Measurements from ENCODE around the gene ABCE1.

Gene ABCE1

DNA sequence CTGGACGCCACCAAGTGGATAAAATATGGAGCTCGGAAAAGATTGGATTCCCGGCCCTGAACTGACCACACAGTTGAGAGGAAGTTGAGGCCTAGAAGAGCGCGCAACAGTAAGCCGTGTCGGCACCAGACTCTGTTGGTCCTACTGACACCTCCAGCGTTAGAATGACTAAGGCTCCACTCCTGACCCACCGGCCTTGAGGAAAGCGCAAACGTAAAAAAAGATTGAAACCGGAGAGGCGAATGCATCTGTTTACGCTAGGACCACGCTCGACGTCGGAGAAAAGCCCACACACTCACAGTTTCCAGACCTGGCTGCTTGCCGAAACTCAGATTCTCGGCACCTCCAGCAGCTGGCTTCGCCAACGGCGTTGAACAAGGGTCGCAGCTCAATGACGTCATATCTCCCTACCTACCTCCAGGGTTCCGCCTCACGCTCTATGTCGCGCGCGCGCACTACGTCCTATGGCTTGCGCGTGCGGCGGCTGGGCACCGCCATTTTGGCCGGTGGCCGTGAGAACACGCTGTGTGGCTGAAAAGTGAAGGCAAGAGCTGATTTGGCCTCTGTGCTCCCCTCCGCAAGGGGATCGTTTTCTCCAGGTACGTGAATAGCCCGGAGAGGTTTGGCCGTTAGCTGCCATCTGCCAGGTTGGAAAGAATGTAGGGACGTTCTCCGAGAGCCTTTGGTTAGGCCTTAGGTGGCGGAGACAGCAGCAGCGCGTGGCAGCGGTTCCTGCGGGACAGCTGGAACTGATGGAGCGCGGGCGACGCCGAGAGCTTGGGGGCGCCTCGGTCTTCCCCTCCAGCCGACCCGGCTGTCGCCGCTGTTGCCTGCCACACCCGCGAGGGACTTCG lies at the start of gene ABCE1, which contains the start of gene ANAPC10:
TSS of gene ABCE1 (plus strand) at position 491 of the 854 bp plus-strand sequence. CDS start 6,102 bp downstream, outside the sequence.
TSS of gene ANAPC10 (minus strand) at position 376 of the 854 bp plus-strand sequence. CDS start 2,097 bp downstream, outside the sequence.
- peak within 1 kb of the TSS; percentile 63 to 97 (median 90) for H3K27ac ChIP-seq
- H3K4me3 ChIP-seq = peak within 1 kb of the TSS; percentile 72 to 94 (median 83)

DNA sequence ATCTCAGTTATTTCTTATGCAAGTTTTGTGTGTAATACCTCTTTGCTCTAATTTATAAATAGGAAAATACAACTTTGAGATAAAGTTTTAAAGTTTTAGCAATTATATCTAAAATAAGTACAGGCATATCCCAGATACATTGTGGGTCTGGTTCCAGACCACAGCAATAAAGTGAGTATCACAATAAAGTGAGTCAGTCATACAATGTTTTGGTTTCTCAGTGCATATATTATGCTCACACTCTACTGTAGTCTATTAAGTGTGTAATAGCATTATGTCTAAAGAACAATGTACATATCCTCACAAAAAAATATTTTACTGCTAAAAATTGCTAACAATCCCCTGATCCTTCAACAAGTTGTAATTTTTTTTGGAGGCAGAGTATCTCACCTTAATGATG lies 49.3 kb upstream of the ABCE1 start:
- no peak overlapping the region for H3K27ac ChIP-seq
- no peak overlapping the region for H3K4me3 ChIP-seq

DNA sequence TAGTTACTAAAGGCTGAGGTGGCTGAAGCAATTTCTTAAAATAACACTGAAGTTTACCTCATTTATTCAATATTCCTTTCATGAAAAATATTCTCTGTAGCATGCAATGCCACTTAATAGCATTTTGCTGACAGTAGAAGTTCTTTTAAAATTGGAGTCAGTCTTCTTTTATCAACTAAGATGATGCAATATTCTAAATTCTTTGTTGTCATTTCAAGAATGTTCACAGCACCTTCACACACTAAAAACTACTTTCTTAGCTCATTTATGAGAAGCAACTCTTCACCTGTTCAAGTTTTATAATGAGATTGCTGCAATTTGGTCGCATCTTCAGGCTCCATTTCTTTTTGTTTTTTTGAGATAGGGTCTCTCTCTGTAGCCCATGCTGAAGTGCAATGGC lies 48.9 kb upstream of the ABCE1 start:
- no peak overlapping the region for H3K4me3 ChIP-seq
- H3K27ac ChIP-seq = no peak overlapping the region

DNA sequence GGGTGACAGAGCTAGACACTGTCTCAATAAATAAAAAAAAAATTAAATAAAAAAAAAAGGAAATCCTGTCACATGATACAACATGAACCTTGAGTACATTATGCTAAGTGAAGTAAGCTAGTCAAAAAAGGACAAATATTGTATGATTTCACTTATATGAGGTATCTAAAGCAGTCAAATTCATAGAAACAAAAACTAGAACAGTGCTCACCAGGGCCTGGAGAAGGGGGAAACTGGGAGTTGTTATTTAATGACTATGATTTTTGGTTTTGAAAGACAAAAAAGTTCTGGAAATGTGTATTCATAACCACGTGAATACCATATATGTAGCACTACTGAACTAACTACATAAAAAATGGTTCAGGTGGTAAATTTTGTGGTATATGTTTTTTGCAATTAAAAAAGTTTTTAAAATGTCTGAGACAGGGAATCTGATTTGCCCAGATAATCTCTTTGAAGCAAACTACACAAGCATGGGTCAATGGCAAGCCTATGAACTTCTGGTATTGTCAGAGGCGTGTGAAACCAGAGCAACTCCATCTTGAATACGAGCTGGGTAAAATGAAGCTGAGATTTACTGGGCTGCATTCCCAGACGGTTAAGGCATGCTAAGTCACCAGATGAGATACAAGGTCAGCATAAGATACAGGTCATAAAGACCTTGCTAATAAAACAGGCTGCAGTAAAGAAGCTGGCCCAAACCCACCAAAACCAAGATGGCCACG lies 42.4 kb upstream of the ABCE1 start:
- H3K4me3 ChIP-seq = no peak overlapping the region
- no peak overlapping the region for H3K27ac ChIP-seq

DNA sequence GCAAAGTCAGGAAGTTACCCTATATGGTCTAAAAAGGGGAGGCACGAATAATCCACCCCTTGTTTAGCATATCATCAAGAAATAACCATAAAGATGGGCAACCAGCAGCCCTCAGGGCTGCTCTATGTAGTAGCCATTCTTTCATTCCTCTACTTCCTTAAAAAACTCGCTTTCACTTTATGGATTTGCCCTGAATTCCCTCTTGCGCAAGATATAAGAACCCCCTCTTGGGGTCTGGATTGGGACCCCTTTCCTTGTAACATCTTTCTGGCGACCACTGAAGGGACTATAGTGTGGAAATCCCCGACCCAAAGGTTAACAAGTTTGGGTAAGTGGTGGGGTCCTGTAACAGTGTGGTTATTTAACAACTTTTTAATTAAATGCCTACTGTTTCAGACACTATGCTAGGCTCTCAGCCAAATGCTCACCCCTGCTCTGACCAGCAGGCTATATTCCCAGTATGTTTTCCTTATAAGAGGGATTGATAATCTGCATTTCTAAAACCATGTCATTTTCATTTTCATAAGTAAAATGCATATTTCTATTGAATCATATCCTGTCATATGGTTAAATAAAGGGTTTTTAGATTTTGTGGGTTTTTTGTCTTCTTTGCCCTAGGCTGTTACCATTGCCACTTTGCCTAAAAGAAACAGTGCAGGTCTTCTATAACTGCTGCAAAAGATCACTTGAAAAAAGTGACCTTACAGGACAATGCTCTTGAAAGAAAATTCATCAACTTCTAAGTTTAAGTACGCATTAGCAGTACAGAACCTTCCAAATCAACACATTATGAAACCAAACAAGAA lies 41.6 kb upstream of the ABCE1 start:
- no peak overlapping the region for H3K4me3 ChIP-seq
- no peak overlapping the region for H3K27ac ChIP-seq

DNA sequence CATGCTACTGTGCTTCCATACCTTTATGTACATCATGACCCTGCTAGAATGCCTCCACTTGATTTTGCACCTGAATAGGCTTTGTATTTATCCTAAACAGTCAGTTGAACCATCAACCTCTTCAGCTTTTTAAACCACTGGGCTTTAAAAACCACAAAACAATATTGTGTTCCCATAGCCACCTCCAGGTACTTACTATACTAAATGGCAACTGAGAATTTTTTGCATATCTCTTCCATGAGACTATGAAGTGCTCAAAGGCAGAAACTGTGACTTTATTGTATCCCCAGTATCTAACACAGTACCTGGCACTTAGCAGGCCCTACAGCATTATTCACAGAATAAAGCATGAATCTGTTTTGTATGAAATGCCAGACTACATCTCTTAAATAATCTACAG lies 39.9 kb upstream of the ABCE1 start:
- H3K27ac ChIP-seq = no peak overlapping the region
- no peak overlapping the region for H3K4me3 ChIP-seq

DNA sequence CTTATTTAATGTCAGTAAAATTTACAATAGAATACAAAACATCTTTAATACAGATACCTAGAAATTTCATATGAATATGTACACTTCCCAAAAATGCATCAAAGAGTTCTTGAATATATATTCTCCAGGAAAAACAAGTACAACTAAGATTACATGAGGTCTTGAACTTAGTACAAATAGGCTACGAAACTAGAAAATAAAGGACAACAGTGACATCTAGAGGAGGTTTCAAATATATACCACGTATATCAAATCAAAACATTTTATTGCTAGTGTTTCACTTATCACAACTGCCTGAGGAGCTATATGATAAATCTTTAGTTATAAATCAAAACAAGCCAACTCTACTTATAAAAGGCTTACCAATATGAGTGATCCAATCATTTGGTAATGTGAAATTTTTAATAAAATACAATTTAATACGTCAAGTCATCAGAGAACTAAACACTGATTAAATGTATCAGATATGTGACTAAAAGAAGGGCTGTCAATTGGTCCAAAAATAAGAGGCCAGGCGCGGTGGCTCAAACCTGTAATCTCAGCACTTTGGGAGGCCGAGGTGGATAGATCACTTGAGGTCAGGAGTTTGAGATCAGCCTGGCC lies 36.7 kb upstream of the ABCE1 start:
- no peak overlapping the region for H3K27ac ChIP-seq
- no peak overlapping the region for H3K4me3 ChIP-seq

DNA sequence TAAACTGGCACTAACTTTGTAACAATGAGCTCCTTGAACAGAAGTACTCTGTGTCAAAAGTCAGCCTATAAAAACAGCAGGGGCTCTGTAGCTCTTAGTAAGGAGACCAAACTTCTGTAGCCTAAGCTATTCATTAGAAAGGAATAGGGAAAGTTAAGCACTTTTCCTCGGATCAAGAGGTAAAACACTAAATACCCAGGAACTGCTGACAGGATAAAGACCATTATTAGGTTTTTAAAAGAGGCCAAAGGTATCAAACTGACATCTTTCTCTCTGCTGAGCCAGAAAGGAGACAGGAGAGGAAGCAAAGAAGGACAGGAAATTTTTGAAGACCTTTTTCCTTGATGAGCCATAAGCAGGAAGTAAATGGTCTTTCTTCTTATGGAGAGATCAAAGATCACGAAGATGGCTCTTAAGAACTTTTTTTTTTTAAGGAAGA lies 32.0 kb upstream of the ABCE1 start:
- Histone ChIP-seq H3K27ac (no peak overlapping the region), H3K4me3 (no peak overlapping the region)

DNA sequence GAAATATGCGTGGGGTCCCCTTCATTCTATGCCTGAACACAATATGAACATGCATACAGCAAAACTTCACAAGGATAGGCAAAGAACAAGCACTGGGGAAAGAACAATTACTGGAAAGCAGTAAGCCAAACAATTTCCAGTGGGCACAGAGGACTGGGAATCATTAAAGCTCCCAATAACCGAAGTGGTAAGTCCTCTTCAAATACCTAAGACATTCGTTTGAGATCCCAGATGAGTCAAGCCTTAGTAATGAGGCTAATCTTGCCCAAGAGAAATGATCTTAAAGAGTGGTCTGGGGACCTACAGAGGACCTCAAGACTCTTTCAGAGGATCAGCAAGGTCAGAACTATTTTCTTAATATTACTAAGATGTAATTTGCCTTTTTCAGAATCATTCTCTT lies 28.8 kb upstream of the ABCE1 start:
- no peak overlapping the region for H3K4me3 ChIP-seq

DNA sequence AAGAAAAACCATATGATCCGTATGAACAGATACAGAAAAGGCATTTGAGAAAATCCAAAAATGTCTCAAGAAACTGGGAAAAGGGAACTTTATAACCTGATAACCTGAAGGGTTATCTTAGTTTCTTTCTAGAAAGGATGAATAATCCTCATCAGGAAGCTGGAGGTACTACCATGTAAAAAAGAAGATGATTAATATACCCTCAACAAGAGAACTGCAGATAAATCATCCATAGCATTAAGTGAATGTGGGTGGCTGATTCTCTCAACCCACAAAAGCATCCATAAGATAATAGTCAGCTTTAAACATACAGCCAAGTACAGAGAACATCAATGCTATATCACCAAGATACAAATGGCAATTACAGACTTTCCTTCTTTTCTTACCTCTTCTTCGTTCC lies 26.6 kb upstream of the ABCE1 start:
- no peak overlapping the region for H3K4me3 ChIP-seq
- H3K27ac ChIP-seq = no peak overlapping the region

More for the DNA sequence above, 28.8 kb upstream of the ABCE1 start:
- H3K27ac ChIP-seq = no peak overlapping the region

DNA sequence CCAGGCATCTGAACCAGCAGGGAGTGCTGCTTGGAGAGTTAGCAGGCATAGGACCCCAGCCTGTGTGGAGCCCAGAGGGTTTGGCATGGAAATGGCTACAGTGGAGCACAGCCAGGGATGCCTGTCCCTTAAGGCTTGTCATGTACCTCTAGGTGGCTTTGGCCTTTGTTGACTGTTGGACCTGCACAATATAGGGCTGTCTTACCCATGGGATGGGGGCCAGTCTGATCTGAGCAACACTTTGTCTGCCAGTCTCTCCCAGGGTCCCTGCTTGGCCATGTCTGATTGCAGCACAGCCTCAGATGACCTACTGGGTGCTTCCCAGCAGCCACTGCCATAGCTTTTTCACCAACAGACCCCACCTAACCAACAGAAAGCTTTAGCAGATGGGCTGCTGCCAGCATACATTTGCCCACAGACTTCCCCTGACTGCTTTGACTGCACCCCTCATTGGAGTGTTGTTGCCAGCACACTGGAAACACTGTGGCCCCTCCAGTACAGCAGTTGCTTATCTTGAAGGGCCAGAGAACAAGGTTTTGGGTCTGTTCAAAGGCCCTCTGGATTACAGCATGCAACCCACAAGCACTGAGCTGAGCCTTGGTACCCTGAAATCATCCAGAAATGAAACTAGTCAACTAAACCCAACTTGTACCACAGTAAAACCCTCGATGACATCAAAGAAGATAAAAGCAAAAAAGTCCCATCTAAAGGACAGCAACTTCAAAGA lies 22.2 kb upstream of the ABCE1 start:
- no peak overlapping the region for H3K27ac ChIP-seq
- no peak overlapping the region for H3K4me3 ChIP-seq

DNA sequence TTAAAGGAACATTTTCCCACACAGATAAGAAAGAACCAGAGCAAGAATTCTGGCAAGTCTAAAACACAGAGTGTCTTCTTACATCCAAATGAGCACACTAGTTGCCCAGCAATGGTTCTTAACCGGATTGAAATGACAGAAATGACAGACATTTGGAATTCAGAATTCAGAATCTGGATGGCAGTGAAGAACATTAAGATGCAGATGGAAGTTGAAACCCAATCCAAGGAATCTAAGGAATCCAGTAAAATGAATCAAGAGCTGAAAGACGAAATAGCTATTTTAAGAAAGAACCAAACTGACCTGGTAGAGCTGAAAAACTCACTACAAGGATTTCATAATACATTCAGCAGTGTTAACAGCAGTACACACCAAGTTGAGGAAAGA lies 21.6 kb upstream of the ABCE1 start:
- H3K27ac ChIP-seq = no peak overlapping the region
- no peak overlapping the region for H3K4me3 ChIP-seq

DNA sequence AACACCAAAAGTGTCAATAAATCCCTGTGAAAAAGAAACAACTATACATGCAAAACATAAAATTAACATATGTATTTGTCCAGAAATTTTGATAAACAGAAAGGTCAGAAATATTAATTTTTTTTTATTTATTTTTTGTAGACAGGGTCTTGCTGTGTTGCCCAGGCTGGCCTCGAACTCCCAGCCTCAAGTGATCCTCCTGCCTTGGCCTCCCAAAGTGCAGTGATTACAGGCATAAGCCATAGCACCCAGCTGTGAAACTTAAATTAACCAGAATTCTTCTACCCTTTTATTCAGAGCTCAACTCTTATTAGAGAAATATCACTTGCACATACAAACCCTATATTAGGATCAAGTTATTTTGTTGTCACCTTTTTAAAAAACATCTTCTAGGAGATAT lies 16.4 kb upstream of the ABCE1 start:
- Histone ChIP-seq H3K27ac (no peak overlapping the region), H3K4me3 (no peak overlapping the region)

DNA sequence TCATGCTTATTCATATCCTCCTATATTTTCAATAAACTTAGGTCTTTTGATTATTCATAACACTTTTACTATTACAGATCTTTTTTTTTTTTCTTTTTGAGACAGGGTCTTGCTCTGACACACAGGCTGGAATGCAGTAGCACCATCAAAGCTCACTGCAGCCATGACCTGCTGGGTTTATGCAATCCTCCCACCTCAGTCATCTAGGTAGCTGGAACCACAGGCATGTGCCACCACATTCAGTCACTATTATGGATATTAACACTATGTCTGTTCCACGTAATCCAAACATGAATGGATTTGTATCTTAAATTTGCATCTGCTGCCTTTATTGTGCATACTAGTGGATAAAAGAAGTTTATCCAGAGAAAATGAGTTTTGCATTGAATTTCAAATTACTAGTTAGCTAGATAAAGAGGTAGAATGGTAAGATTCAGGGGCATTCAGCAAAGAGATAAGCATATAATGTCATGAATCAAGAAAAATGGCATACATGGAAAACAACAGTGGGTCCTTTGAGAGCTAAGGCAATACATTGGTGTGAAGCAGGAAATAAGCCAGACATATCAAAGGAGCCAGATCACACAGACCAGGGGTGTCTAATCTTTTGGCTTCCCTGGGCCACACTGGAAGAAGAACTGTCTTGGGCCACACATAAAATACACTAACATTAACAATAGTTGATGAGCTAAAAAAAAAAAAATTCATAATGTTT lies 14.1 kb upstream of the ABCE1 start:
- no peak overlapping the region for H3K27ac ChIP-seq
- H3K4me3 ChIP-seq = no peak overlapping the region

DNA sequence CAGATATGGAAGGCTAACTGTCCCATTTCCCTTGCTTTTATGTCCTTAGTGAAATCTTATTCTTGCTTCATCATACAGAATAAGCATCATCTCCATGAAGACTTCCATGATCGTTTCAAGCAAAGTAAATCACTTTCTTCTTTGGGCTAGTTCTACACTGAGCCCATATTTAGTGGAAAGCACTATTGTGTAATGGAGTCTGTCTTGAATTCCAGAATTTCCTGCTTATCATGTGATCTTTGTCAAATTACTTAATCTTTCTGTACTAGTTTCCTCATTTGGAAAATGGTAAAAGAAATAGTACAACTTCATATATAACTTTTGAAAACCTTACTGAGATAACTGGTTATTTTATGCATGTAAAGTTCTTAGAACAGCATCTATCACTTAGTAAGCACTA lies 7.7 kb upstream of the ABCE1 start:
- Histone ChIP-seq H3K4me3 (no peak overlapping the region), H3K27ac (no peak overlapping the region)

DNA sequence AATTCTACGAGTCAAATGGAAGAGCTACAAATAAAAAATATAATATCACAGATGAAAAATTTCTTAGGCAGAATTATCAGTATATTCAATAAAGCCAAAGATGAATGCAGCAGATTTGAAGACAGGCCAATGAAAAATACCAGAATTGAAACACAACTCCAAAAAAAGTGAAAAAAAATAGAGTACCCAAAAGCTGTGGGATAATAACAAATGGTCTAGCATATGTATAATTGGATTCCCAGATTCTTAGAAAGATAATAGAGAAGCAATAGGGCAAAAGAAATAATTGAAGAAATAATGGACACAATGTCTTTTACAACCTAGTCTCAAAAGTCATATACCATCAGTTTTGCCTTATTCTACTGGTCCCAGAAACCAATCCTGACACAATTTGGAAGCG lies 4.5 kb upstream of the ABCE1 start:
- no peak overlapping the region for H3K4me3 ChIP-seq
- H3K27ac ChIP-seq = no peak overlapping the region

DNA sequence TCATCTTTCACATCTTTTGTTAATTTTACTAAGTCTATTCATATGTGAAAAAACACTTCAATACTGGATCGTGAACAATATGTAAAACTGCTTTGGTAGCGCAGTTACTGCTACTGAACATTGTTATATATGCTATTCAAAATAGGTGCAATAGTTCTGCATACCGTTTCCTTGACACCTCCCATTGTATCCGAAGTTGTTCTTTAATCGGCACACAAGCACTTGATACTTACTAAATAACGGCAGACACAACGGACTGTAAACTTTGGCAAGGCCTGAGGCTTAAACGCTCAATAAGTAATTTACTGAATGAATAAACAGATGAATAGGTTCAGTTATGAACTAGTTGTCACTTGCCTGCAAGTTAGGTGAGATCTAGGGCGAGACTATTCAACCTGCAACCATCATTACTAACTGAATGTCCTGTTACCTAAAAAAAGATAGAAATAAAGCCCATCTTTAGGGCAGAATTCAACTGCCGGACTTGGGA lies 735 bp upstream of the ABCE1 start:
- Histone ChIP-seq H3K4me3 (peak overlapping the region; percentile 72 to 94 (median 83)), H3K27ac (peak overlapping the region in 20 of 21 experiments; percentile 73 to 97 (median 90))

DNA sequence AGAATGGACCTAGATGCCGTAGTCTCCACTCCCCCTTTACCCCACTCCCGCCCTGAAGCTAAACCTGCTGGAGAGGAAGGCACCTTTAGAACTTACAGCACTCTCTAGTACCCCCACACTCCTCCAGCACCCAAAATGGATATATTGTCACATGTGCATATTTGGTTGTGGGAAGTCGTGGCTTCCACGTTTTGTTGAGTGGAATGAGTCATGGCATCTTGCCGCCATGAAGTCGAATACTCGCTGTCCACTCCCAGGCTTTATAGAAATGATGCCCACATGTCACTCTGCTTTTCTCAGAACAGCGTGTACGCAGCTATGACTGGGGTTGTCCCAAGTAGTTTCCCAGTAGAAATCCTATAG lies 545 bp downstream of the ABCE1 start:
- Histone ChIP-seq H3K4me3 (peak overlapping the region; percentile 72 to 94 (median 83)), H3K27ac (peak overlapping the region; percentile 63 to 97 (median 90))

All from skin epidermis (tissue), 12 donors.